Mesendoderm (in vitro differentiated cells): ENCODE data around the gene COMMD1.
A peak's percentile ranks its signal among the peaks of the same experiment; 100 is the strongest.
"Not testable (repeated sequence)": the region's sequence is repeated elsewhere in the genome, so short reads cannot be mapped to it uniquely, and the experiment has no call there.

Experiments
- DNase-seq: peaks from one replicate; pipeline ENCODE4 v3.0.0; 2013
- H2AK5ac ChIP-seq: 2 replicates; pipeline ENCODE4 v1.6.1; 2013; ENCODE audit warnings: low read length, inconsistent platforms
- H2BK120ac ChIP-seq: 2 replicates; pipeline ENCODE4 v1.6.1; 2013; ENCODE audit warnings: low read depth, mild to moderate bottlenecking, low read length, moderate library complexity, mixed read lengths
- H2BK15ac ChIP-seq: replicated peaks from 2 replicates; pipeline ENCODE4 v1.6.1; 2013; ENCODE audit warnings: low read depth, mild to moderate bottlenecking, moderate library complexity
- H2BK5ac ChIP-seq: 2 replicates; pipeline ENCODE4 v1.6.1; 2013; ENCODE audit warnings: low read length, inconsistent platforms
- H3K18ac ChIP-seq: 2 replicates; pipeline ENCODE4 v1.6.1; 2013; ENCODE audit warnings: mild to moderate bottlenecking, low read length, mixed read lengths
- H3K23ac ChIP-seq: one replicate; pipeline ENCODE4 v1.6.1; 2013; ENCODE audit warnings: low read length
- H3K27ac ChIP-seq: 2 replicates; pipeline ENCODE4 v1.5.1; 2013; ENCODE audit warnings: low read depth, mild to moderate bottlenecking, inconsistent platforms, low read length, moderate library complexity
- H3K27me3 ChIP-seq: 2 replicates; pipeline ENCODE4 v1.6.1; 2013; ENCODE audit warnings: low read length, control low read depth, mild to moderate bottlenecking, inconsistent platforms; ENCODE audit not compliant: insufficient read depth, poor library complexity
- H3K36me3 ChIP-seq: 2 replicates; pipeline ENCODE4 v1.6.1; 2013; ENCODE audit warnings: low read length, inconsistent platforms; ENCODE audit not compliant: control insufficient read depth, insufficient read depth
- H3K4ac ChIP-seq: one replicate; pipeline ENCODE4 v1.6.1; 2013; ENCODE audit warnings: low read depth, mild to moderate bottlenecking, low read length, moderate library complexity
- H3K4me1 ChIP-seq: 2 replicates; pipeline ENCODE4 v1.6.1; 2013; ENCODE audit warnings: low read depth, low read length, inconsistent platforms; ENCODE audit not compliant: control insufficient read depth
- H3K4me2 ChIP-seq: 2 replicates; pipeline ENCODE4 v1.6.1; 2013; ENCODE audit warnings: low read length
- H3K4me3 ChIP-seq: 2 replicates; pipeline ENCODE4 v1.5.1; 2013; ENCODE audit warnings: mild to moderate bottlenecking, low read length
- H3K56ac ChIP-seq: one replicate; pipeline ENCODE4 v1.6.1; 2013; ENCODE audit warnings: low read length
- H3K79me1 ChIP-seq: 2 replicates; pipeline ENCODE4 v1.6.1; 2013; ENCODE audit warnings: low read length, inconsistent platforms
- H3K79me2 ChIP-seq: 2 replicates; pipeline ENCODE4 v1.6.1; 2013; ENCODE audit warnings: mild to moderate bottlenecking, low read length; ENCODE audit not compliant: control insufficient read depth, insufficient read depth
- H3K9ac ChIP-seq: 2 replicates; pipeline ENCODE4 v1.6.1; 2013; ENCODE audit warnings: low read length, inconsistent platforms
- H4K5ac ChIP-seq: one replicate; pipeline ENCODE4 v1.6.1; 2013; ENCODE audit warnings: low read length
- H4K8ac ChIP-seq: one replicate; pipeline ENCODE4 v1.6.1; 2013; ENCODE audit warnings: low read depth, mild to moderate bottlenecking, control low read depth, low read length, moderate library complexity
- WGBS: extraction: QIAGEN DNeasy Blood & Tissue Kit; methylation state at CpG from one replicate; pipeline ENCODE4 v1.1.7; 2013; ENCODE audit warnings: low lambda C conversion rate, missing lambda C conversion rate; ENCODE audit not compliant: insufficient coverage; ENCODE audit errors: extremely low coverage; 5-methylcytosine and 5-hydroxymethylcytosine counted together

Gene COMMD1

GRCh38 chr2:62118160-62118559, 212.7 kb downstream of the COMMD1 start:
- H3K56ac ChIP-seq: no peak overlapping the region
- no peaks in the 10 kb centered on the region for H3K36me3 ChIP-seq
- no peak overlapping the region for H2AK5ac ChIP-seq
- H3K9ac ChIP-seq: no peak overlapping the region
- no peak overlapping the region for H2BK15ac ChIP-seq
- H3K27ac ChIP-seq: no peak overlapping the region
- H3K4ac ChIP-seq: no peak overlapping the region
- no peak overlapping the region for H3K23ac ChIP-seq
- no peak overlapping the region for H3K4me3 ChIP-seq
- no peak overlapping the region for H4K8ac ChIP-seq
- H3K4me2 ChIP-seq: no peak overlapping the region
- H4K5ac ChIP-seq: no peak overlapping the region
- H3K79me1 ChIP-seq: no peaks in the 10 kb centered on the region
- DNase-seq: peak; percentile 24
- H3K79me2 ChIP-seq: no peaks in the 10 kb centered on the region
- H3K4me1 ChIP-seq: peaks cover 6% of the 10 kb centered on the region
- no peaks in the 10 kb centered on the region for H3K27me3 ChIP-seq
- no peak overlapping the region for H3K18ac ChIP-seq
- no peak overlapping the region for H2BK5ac ChIP-seq
- H2BK120ac ChIP-seq: no peak overlapping the region

DNA sequence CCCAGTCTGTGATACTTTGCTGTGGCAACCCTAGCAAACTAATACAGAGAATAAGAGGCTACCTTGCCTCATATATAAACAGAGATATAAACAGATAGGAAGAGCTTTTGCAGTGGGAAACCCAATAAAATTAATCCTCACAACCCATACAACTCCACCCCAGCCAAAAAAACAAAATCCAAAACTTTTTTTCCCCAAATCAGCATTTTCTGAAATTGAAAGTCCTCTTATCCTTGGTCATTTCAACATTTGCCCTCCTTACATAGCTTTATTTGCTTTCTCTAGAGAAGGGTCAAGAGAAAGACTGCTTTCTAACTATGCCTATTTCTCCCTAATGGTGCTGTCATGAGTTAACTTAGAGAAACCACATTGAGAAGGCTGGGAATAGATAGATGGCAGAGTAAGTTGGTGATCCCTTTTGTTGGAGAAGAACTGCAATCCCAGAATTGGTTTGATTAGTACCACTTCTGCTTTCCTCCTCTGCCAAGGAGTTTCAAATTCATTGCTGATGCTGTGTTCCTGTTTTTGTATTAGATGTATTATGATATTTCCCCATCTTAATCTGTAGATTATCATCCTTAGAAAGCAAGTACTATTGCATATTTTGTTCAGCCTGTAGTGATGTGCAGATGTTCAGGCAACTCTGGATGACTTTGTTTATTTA, 214.0 kb downstream of the COMMD1 start:
- Histone ChIP-seq H3K27ac (no peak overlapping the region), H4K8ac (no peak overlapping the region), H3K4me3 (no peak overlapping the region), H3K4ac (no peak overlapping the region), H3K27me3 (no peaks in the 10 kb centered on the region), H3K23ac (no peak overlapping the region), H2AK5ac (no peak overlapping the region), H3K4me1 (peaks cover 5% of the 10 kb centered on the region), H3K79me2 (no peaks in the 10 kb centered on the region), H2BK15ac (peak overlapping the region; percentile 85), H3K56ac (no peak overlapping the region), H2BK120ac (peak overlapping the region; percentile 36), H3K36me3 (no peaks in the 10 kb centered on the region), H4K5ac (no peak overlapping the region), H3K79me1 (no peaks in the 10 kb centered on the region), H3K18ac (no peak overlapping the region), H3K4me2 (no peak overlapping the region), H3K9ac (no peak overlapping the region), H2BK5ac (no peak overlapping the region)
- DNase-seq: no peak

DNA sequence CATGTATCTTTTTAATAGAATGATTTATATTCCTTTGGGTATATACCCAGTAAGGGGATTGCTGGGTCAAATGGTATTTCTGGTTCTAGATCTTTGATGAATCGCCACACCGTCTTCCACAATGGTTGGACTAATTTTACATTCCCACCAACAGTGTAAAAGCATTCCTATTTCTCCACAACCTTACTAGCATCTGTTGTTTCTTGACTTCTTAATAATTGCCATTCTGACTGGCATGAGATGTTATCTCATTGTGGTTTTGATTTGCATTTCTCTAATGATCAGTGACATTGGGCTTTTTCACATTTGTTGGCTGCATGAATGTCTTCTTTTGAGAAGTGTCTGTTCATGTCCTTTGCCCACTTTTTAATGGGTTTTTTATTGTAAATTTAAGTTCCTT, 220.8 kb downstream of the COMMD1 start:
- H3K56ac ChIP-seq: not testable (repeated sequence)
- WGBS: no CpG with 5 or more reads among the region's 2 CpGs

GRCh38 chr2:62133320-62133823, 227.9 kb downstream of the COMMD1 start:
- Histone ChIP-seq H3K18ac (no peak overlapping the region), H3K4ac (no peak overlapping the region), H3K79me2 (no peaks in the 10 kb centered on the region), H3K56ac (no peak overlapping the region), H3K4me1 (no peaks in the 10 kb centered on the region), H2BK5ac (no peak overlapping the region), H3K4me3 (no peak overlapping the region), H3K9ac (no peak overlapping the region), H3K27me3 (no peaks in the 10 kb centered on the region), H3K79me1 (no peaks in the 10 kb centered on the region), H4K5ac (no peak overlapping the region), H2BK120ac (no peak overlapping the region), H3K36me3 (no peaks in the 10 kb centered on the region), H3K23ac (no peak overlapping the region), H3K27ac (no peak overlapping the region), H2BK15ac (no peak overlapping the region), H2AK5ac (no peak overlapping the region), H3K4me2 (no peak overlapping the region), H4K8ac (no peak overlapping the region)
- DNase-seq: no peak
- WGBS: no CpG with 5 or more reads among the region's 2 CpGs

More for the DNA sequence above, 220.8 kb downstream of the COMMD1 start:
- DNase-seq, H3K27ac ChIP-seq, H3K4me2 ChIP-seq, H3K4me1 ChIP-seq, H3K79me2 ChIP-seq, H2BK120ac ChIP-seq, H2BK5ac ChIP-seq, H4K8ac ChIP-seq, H3K23ac ChIP-seq, H3K4me3 ChIP-seq, H3K4ac ChIP-seq, H2AK5ac ChIP-seq, H2BK15ac ChIP-seq, H3K27me3 ChIP-seq, H3K18ac ChIP-seq, H3K79me1 ChIP-seq, H3K9ac ChIP-seq, H3K36me3 ChIP-seq, H4K5ac ChIP-seq: not testable (repeated sequence)

GRCh38 chr2:62136956-62137830, 231.7 kb downstream of the COMMD1 start:
- Histone ChIP-seq H4K5ac (no peak overlapping the region), H3K23ac (no peak overlapping the region), H2AK5ac (no peak overlapping the region), H3K4ac (no peak overlapping the region), H3K36me3 (no peaks in the 10 kb centered on the region), H3K79me2 (no peaks in the 10 kb centered on the region), H3K27ac (no peak overlapping the region), H3K79me1 (no peaks in the 10 kb centered on the region), H3K4me1 (no peaks in the 10 kb centered on the region), H3K4me2 (no peak overlapping the region), H4K8ac (no peak overlapping the region), H3K27me3 (no peaks in the 10 kb centered on the region), H3K56ac (no peak overlapping the region), H3K18ac (no peak overlapping the region), H2BK15ac (peak overlapping the region; percentile 57), H2BK120ac (no peak overlapping the region), H3K9ac (no peak overlapping the region), H3K4me3 (no peak overlapping the region), H2BK5ac (no peak overlapping the region)
- peak; percentile 28 for DNase-seq
- no CpG with 5 or more reads among the region's 3 CpGs for WGBS
